Vagina (tissue), 2 donors: ENCODE results near the gene OR10A3.

ENCODE experiments used
- POLR2A ChIP-seq, 2 donors: fragments of 450-650 bp; IDR thresholded peaks; one replicate each; pipeline ENCODE4 v1.6.1; 2017; ENCODE audit warnings: antibody characterized with exemption in 2 of 2, mild to moderate bottlenecking in 2 of 2, moderate library complexity in 2 of 2
- TF ChIP-seq, protein P1 (sequence below), 3 experiments: fragments of 450-650 bp in 2 of 3; fragments of 200-600 bp in 1 of 3; sonication (generic) in 1 of 3; IDR thresholded peaks; one replicate each; pipeline ENCODE4 v1.5.1; 2017 to 2019; ENCODE audit warnings: antibody characterized with exemption in 3 of 3, mild to moderate bottlenecking in 2 of 3, moderate library complexity in 2 of 3

DNA sequence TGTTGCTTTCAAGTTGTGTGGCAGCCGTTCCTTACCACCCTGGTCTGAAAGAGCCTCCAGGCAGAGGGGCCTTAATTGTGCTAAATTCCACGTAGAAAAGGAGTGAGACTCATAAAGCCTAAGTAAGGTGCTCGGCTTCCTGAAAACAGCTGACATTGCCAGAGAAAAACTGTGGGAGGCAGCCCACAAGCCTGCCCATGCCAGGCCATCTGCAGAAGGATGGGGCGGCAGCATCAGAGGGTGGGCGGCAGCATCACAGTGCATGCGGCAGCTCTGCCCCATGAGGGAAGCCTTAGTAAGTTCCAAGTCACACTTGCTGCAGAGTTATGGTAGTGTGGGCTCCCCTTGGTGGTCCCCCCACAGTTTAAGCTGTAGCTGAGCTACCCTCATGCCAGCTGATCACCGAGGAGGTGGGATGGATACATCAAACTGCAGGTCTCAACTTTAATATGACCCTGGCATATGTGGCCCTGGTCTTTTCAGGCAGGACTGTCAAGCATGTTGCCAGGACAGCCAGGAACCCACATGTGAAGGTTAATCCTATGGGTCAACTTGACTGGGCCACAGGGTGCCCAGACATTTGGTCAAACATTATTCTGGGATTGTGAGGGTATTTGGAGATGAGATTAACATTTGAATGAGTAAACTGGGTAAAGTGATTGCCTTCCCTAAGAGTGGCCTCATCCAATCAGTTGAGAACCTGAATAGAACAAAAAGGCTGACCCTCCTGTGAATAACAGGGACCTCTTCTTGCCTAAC, 42.5 kb upstream of the OR10A3 start:
- TF ChIP-seq, protein P1, sequence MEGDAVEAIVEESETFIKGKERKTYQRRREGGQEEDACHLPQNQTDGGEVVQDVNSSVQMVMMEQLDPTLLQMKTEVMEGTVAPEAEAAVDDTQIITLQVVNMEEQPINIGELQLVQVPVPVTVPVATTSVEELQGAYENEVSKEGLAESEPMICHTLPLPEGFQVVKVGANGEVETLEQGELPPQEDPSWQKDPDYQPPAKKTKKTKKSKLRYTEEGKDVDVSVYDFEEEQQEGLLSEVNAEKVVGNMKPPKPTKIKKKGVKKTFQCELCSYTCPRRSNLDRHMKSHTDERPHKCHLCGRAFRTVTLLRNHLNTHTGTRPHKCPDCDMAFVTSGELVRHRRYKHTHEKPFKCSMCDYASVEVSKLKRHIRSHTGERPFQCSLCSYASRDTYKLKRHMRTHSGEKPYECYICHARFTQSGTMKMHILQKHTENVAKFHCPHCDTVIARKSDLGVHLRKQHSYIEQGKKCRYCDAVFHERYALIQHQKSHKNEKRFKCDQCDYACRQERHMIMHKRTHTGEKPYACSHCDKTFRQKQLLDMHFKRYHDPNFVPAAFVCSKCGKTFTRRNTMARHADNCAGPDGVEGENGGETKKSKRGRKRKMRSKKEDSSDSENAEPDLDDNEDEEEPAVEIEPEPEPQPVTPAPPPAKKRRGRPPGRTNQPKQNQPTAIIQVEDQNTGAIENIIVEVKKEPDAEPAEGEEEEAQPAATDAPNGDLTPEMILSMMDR (IDR thresholded peaks at IDR 0.05) = no peak
- TF ChIP-seq POLR2A (IDR thresholded peaks at IDR 0.05) = no peak
